ENCODE data around the gene RIOK3. TPM values are rescaled to one million over a fixed set of nuclear protein-coding genes. Genes with fewer than 3 reads are reported as not detected.

RIOK3 gene
- total and polyA plus RNA-seq, 2 of the 4 experiments (the other 2 are of a cell fraction), result 21.5 to 38.9 TPM

GRCh38 chr18:23456835-23457234, 3.7 kb downstream of the RIOK3 start:
- Histone ChIP-seq H3K4me2 (ENCODE audit: low read depth, low read length) (no peak overlapping the region), H3K9ac (ENCODE audit: low read depth, low read length) (no peak overlapping the region), H4K5ac (ENCODE audit: low read depth, low read length) (no peak overlapping the region), H3K79me1 (ENCODE audit: low read depth in 1 of 2, low read length in 2 of 2) (peaks cover 17 to 64% of the 10 kb centered on the region in 2 experiments), H3K4me1 (ENCODE audit: control insufficient read depth, insufficient read depth, low read length) (peaks cover 3% of the 10 kb centered on the region), H3K23ac (ENCODE audit: low read depth, low read length) (no peak overlapping the region), H4K8ac (ENCODE audit: low read depth in 2 of 2, low read length in 2 of 2) (no peak overlapping the region), H2BK5ac (ENCODE audit: low read depth, low read length, poor library complexity, severe bottlenecking) (no peak overlapping the region), H3K27ac (ENCODE audit: insufficient read depth, low read length) (no peak overlapping the region), H3K56ac (ENCODE audit: extremely low read depth, insufficient read depth, low read length) (no peak overlapping the region), H3K4me3 (ENCODE audit: insufficient read depth, low read depth, low read length) (no peak overlapping the region), H3K9me1 (ENCODE audit: insufficient read depth, low read length) (peaks cover 14% of the 10 kb centered on the region), H3K9me3 (ENCODE audit: control insufficient read depth, insufficient read depth, low read length) (no peaks in the 10 kb centered on the region), H2BK15ac (ENCODE audit: low read depth, low read length) (no peak overlapping the region), H3K4ac (ENCODE audit: low read depth, low read length) (no peak overlapping the region), H2BK120ac (ENCODE audit: low read depth, low read length) (no peak overlapping the region), H4K91ac (ENCODE audit: insufficient read depth, low read depth, low read length) (no peak overlapping the region), H2AK5ac (ENCODE audit: low read depth, low read length) (no peak overlapping the region), H2AK9ac (replicated peaks; ENCODE audit: low read depth, low read length, poor library complexity) (no peak overlapping the region), H4K20me1 (ENCODE audit: insufficient read depth, low read length) (peaks cover 70% of the 10 kb centered on the region), H3K36me3 (ENCODE audit: control insufficient read depth, insufficient read depth, low read length) (peaks cover 4% of the 10 kb centered on the region), H3K14ac (replicated peaks; ENCODE audit: low read depth, low read length) (no peak overlapping the region), H3K27me3 (ENCODE audit: control insufficient read depth, insufficient read depth, low read length) (no peaks in the 10 kb centered on the region), H2AFZ (replicated peaks; ENCODE audit: low read length, poor library complexity) (no peak overlapping the region), H2BK20ac (ENCODE audit: low read depth, low read length) (no peak overlapping the region), H3K18ac (ENCODE audit: low read depth, low read length) (no peak overlapping the region)
- ChIA-PET CTCF (no interaction called here), POLR2A (ENCODE audit: unreplicated experiment) (no interaction called here)
- DNase-seq (no peak), ATAC-seq (ENCODE audit: low read depth) (no peak)
- WGBS, 2 experiments (ENCODE audit: extremely low coverage in 2 of 2, insufficient read length in 1 of 2), result no CpG with 5 or more reads among the region's 2 CpGs
- TF ChIP-seq RAD21 (IDR thresholded peaks at IDR 0.05; ENCODE audit: low read length), result no peak
- TF ChIP-seq SMC3 (IDR thresholded peaks at IDR 0.05; ENCODE audit: low read depth, low read length), result no peak
- no peak for TF ChIP-seq POLR2A (IDR thresholded peaks at IDR 0.05; ENCODE audit: low read depth, low read length)
- TF ChIP-seq FOS (IDR thresholded peaks at IDR 0.05; ENCODE audit: low read depth, low read length), result no peak
- TF ChIP-seq ELK1 (IDR thresholded peaks at IDR 0.05; ENCODE audit: borderline replicate concordance, low read depth, low read length), result no peak
- TF ChIP-seq CHD1 (IDR thresholded peaks at IDR 0.05; ENCODE audit: low read depth, low read length), result no peak
- TF ChIP-seq RFX5 (IDR thresholded peaks at IDR 0.05; ENCODE audit: low read depth, low read length), result no peak
- in situ Hi-C loops (cut with MboI; ENCODE audit: low sequenced_read_pairs), result no loop called here
- no TSS peak for BruUV-seq (replicated peaks)
- dilution Hi-C loops (cut with HindIII; ENCODE audit: low sequenced_read_pairs, unreplicated experiment), result no loop called here
- intact Hi-C loops (cut with micrococcal nuclease), result no loop called here
